Activated CD4-positive, alpha-beta T cell treated with anti-CD3 and anti-CD28 coated beads, Interleukin-2, amount 10 ng/mL, durations not matched to agents 7 days and 5 days (primary cell): ENCODE data around the gene RANBP2. TPM values are rescaled to one million over a fixed set of nuclear protein-coding genes. Genes with fewer than 3 reads are reported as not detected.
"Not testable (repeated sequence)": the region's sequence is repeated elsewhere in the genome, so short reads cannot be mapped to it uniquely, and the experiment has no call there.

Source experiments
- CTCF ChIA-PET: fragments of 350-600 bp; sonication (Branson Sonifier 250); formaldehyde crosslinking; loops from one replicate; lab custom pipeline; 2021; ENCODE audit warnings: antibody characterized with exemption; lab: Charles Lee
- POLR2A ChIA-PET: fragments of 350-600 bp; sonication (Branson Sonifier 250); formaldehyde crosslinking; loops from one replicate; lab custom pipeline; 2021; ENCODE audit warnings: antibody characterized with exemption; lab: Charles Lee
- DNase-seq: peaks from one replicate; pipeline ENCODE4 v3.0.0-alpha.2; 2020
- H3K27ac Mint-ChIP-seq: one replicate; pipeline ENCODE4 v1.8.0; 2021; ENCODE audit warnings: mild to moderate bottlenecking, moderate library complexity, mixed read lengths
- H3K27me3 Mint-ChIP-seq: one replicate; pipeline ENCODE4 v1.8.0; 2021; ENCODE audit warnings: mixed read lengths
- H3K36me3 Mint-ChIP-seq: one replicate; pipeline ENCODE4 v1.8.0; 2021; ENCODE audit warnings: low read depth, mixed read lengths
- H3K4me1 Mint-ChIP-seq: one replicate; pipeline ENCODE4 v1.8.0; 2021; ENCODE audit warnings: mixed read lengths
- H3K4me3 Mint-ChIP-seq: one replicate; pipeline ENCODE4 v1.8.0; 2021; ENCODE audit warnings: mild to moderate bottlenecking, moderate library complexity, mixed read lengths
- H3K9me3 Mint-ChIP-seq: one replicate; pipeline ENCODE4 v1.8.0; 2021; ENCODE audit warnings: mixed read lengths
- total RNA-seq, 2 experiments: library from RNA; stranded (reverse); gene quantifications; one replicate each; pipeline ENCODE4 v1.2.3, GENCODE V29; 2021

RANBP2 gene
- total RNA-seq, 2 experiments from 2014 or later, result 46.9 to 52.0 TPM

- no peak overlapping the region for H3K4me3 Mint-ChIP-seq
- POLR2A ChIA-PET, result no interaction called here
These were observed 14.4 kb upstream of the RANBP2 start for GRCh38 chr2:108704871-108705270.

GRCh38 chr2:108707300-108707699, 12.0 kb upstream of the RANBP2 start:
- Mint-ChIP-seq H3K4me1 (peaks cover 1% of the 10 kb centered on the region), H3K27ac (no peak overlapping the region), H3K4me3 (no peak overlapping the region), H3K27me3 (peaks cover 6% of the 10 kb centered on the region), H3K36me3 (peaks cover 5% of the 10 kb centered on the region), H3K9me3 (peaks cover 9% of the 10 kb centered on the region)
- ChIA-PET CTCF (interaction anchor here (1.1 kb wide), 1 partner anchor 123 kb away, joined by 3 read pairs; no protein-coding TSS in a partner anchor), POLR2A (no interaction called here)
- DNase-seq, result no peak

More at GRCh38 chr2:108704871-108705270, 14.4 kb upstream of the RANBP2 start:
- Mint-ChIP-seq H3K27ac (no peak overlapping the region), H3K9me3 (peaks cover 9% of the 10 kb centered on the region), H3K27me3 (peaks cover 2% of the 10 kb centered on the region), H3K36me3 (peaks cover 5% of the 10 kb centered on the region), H3K4me1 (peaks cover 4% of the 10 kb centered on the region)
- no peak for DNase-seq
- CTCF ChIA-PET, result interaction anchor here (1.3 kb wide), 1 partner anchor 11 kb away, joined by 3 read pairs; no protein-coding TSS in a partner anchor

- H3K36me3 Mint-ChIP-seq, H3K27ac Mint-ChIP-seq, POLR2A ChIA-PET, CTCF ChIA-PET, H3K4me3 Mint-ChIP-seq, H3K9me3 Mint-ChIP-seq, DNase-seq, H3K27me3 Mint-ChIP-seq: not testable (repeated sequence)
- H3K4me1 Mint-ChIP-seq, result peaks cover 13% of the 10 kb centered on the region
These were observed 2.3 kb upstream of the RANBP2 start for GRCh38 chr2:108716971-108717370.

GRCh38 chr2:108726048-108726447, 6.8 kb downstream of the RANBP2 start:
- H3K4me3 Mint-ChIP-seq, H3K36me3 Mint-ChIP-seq, H3K27me3 Mint-ChIP-seq, CTCF ChIA-PET, H3K9me3 Mint-ChIP-seq, DNase-seq, POLR2A ChIA-PET: not testable (repeated sequence)
- peaks cover 28% of the 10 kb centered on the region for H3K4me1 Mint-ChIP-seq
- peak overlapping the region; percentile 9 for H3K27ac Mint-ChIP-seq

GRCh38 chr2:108734656-108735055, 15.4 kb downstream of the RANBP2 start:
- peaks cover 31% of the 10 kb centered on the region for H3K36me3 Mint-ChIP-seq
- H3K9me3 Mint-ChIP-seq, H3K27ac Mint-ChIP-seq, POLR2A ChIA-PET, H3K4me3 Mint-ChIP-seq, H3K4me1 Mint-ChIP-seq, DNase-seq, CTCF ChIA-PET, H3K27me3 Mint-ChIP-seq: not testable (repeated sequence)

GRCh38 chr2:108757973-108758372, 38.7 kb downstream of the RANBP2 start:
- CTCF ChIA-PET, H3K4me3 Mint-ChIP-seq, H3K9me3 Mint-ChIP-seq, H3K4me1 Mint-ChIP-seq, POLR2A ChIA-PET, H3K27ac Mint-ChIP-seq, DNase-seq, H3K27me3 Mint-ChIP-seq: not testable (repeated sequence)
- peaks cover 13% of the 10 kb centered on the region for H3K36me3 Mint-ChIP-seq

GRCh38 chr2:108762618-108763017, 43.3 kb downstream of the RANBP2 start:
- DNase-seq, H3K27me3 Mint-ChIP-seq, H3K27ac Mint-ChIP-seq, H3K9me3 Mint-ChIP-seq, CTCF ChIA-PET, POLR2A ChIA-PET, H3K4me3 Mint-ChIP-seq: not testable (repeated sequence)
- Mint-ChIP-seq H3K4me1 (peaks cover 11% of the 10 kb centered on the region), H3K36me3 (peaks cover 46% of the 10 kb centered on the region)

GRCh38 chr2:108766671-108767070, 47.4 kb downstream of the RANBP2 start:
- Mint-ChIP-seq H3K4me1 (peaks cover 16% of the 10 kb centered on the region), H3K36me3 (peaks cover 66% of the 10 kb centered on the region)
- CTCF ChIA-PET, POLR2A ChIA-PET, H3K27ac Mint-ChIP-seq, H3K4me3 Mint-ChIP-seq, DNase-seq, H3K9me3 Mint-ChIP-seq, H3K27me3 Mint-ChIP-seq: not testable (repeated sequence)

- H3K27ac Mint-ChIP-seq, result peak overlapping the region; percentile 36
- DNase-seq, CTCF ChIA-PET, H3K4me3 Mint-ChIP-seq, H3K27me3 Mint-ChIP-seq, H3K9me3 Mint-ChIP-seq, POLR2A ChIA-PET: not testable (repeated sequence)
- peaks cover 16% of the 10 kb centered on the region for H3K4me1 Mint-ChIP-seq
- peaks cover 76% of the 10 kb centered on the region for H3K36me3 Mint-ChIP-seq
These were observed 48.6 kb downstream of the RANBP2 start for GRCh38 chr2:108767859-108768258.

GRCh38 chr2:108776475-108776874, 57.2 kb downstream of the RANBP2 start:
- ChIA-PET CTCF (interaction anchor here (1.2 kb wide), 1 partner anchor 16 kb away, joined by 3 read pairs; no protein-coding TSS in a partner anchor), POLR2A (no interaction called here)
- Mint-ChIP-seq H3K4me1 (peaks cover 6% of the 10 kb centered on the region), H3K27me3 (no peaks in the 10 kb centered on the region), H3K36me3 (peaks cover 50% of the 10 kb centered on the region), H3K4me3 (no peak overlapping the region), H3K27ac (no peak overlapping the region), H3K9me3 (no peaks in the 10 kb centered on the region)
- DNase-seq, result no peak

GRCh38 chr2:108778857-108779256, 59.6 kb downstream of the RANBP2 start:
- H3K36me3 Mint-ChIP-seq, result peaks cover 48% of the 10 kb centered on the region
- POLR2A ChIA-PET, result no interaction called here
- no peaks in the 10 kb centered on the region for H3K27me3 Mint-ChIP-seq
- DNase-seq, result no peak
- peaks cover 6% of the 10 kb centered on the region for H3K4me1 Mint-ChIP-seq
- no peaks in the 10 kb centered on the region for H3K9me3 Mint-ChIP-seq
- no peak overlapping the region for H3K4me3 Mint-ChIP-seq
- CTCF ChIA-PET, result no interaction called here
- H3K27ac Mint-ChIP-seq, result no peak overlapping the region

GRCh38 chr2:108786008-108786353, 66.7 kb downstream of the RANBP2 start:
- peak overlapping the region; percentile 95 for H3K4me3 Mint-ChIP-seq
- H3K27ac Mint-ChIP-seq, result peak overlapping the region; percentile 93
- no peaks in the 10 kb centered on the region for H3K9me3 Mint-ChIP-seq
- ChIA-PET CTCF (no interaction called here), POLR2A (no interaction called here)
- H3K4me1 Mint-ChIP-seq, result peaks cover 25% of the 10 kb centered on the region
- H3K27me3 Mint-ChIP-seq, result no peaks in the 10 kb centered on the region
- peaks cover 30% of the 10 kb centered on the region for H3K36me3 Mint-ChIP-seq
- DNase-seq, result no peak

GRCh38 chr2:108786354-108787215, 67.3 kb downstream of the RANBP2 start, which contains the start of gene CCDC138:
Gene CCDC138, plus strand, starts transcription at chr2:108786771. Its CDS starts 52 bp downstream, at chr2:108786823.
- peak within 1 kb of the TSS; percentile 95 for H3K4me3 Mint-ChIP-seq
- H3K4me1 Mint-ChIP-seq, result peaks cover 25% of the 10 kb centered on the region
- DNase-seq, result peak; percentile 93
- peaks cover 30% of the 10 kb centered on the region for H3K36me3 Mint-ChIP-seq
- H3K27ac Mint-ChIP-seq, result peak within 1 kb of the TSS; percentile 93
- ChIA-PET POLR2A (no interaction called here), CTCF (no interaction called here)
- H3K27me3 Mint-ChIP-seq, result no peaks in the 10 kb centered on the region
- no peaks in the 10 kb centered on the region for H3K9me3 Mint-ChIP-seq
